ENCODE measurements around the gene ZNF532.

ZNF532 gene

GRCh38 chr18:58878640-58879039 lies 14.0 kb downstream of the ZNF532 start:
- no peak for DNase-seq (ENCODE audit: low read depth in 1 of 2, low spot score in 1 of 2)
- Histone ChIP-seq H3K27ac (replicated peaks) (no peak overlapping the region), H3K4me3 (replicated peaks; ENCODE audit: insufficient read depth, low read length) (no peak overlapping the region), H3K27me3 (ENCODE audit: insufficient read depth, poor library complexity, severe bottlenecking) (peaks cover 6% of the 10 kb centered on the region)
- TF ChIP-seq SPI1 (IDR thresholded peaks at IDR 0.05; ENCODE audit: borderline replicate concordance, low read depth) (no peak), POLR2AphosphoS5 (IDR thresholded peaks at IDR 0.05; ENCODE audit: low read depth) (no peak), CTCF (IDR thresholded peaks at IDR 0.05; ENCODE audit: insufficient read depth, low read length) (no peak), GABPA (IDR thresholded peaks at IDR 0.05; ENCODE audit: low read depth) (no peak)

GRCh38 chr18:58881477-58881876 lies 16.8 kb downstream of the ZNF532 start:
- H3K27ac ChIP-seq (replicated peaks) = no peak overlapping the region
- TF ChIP-seq CTCF (IDR thresholded peaks at IDR 0.05; ENCODE audit: insufficient read depth, low read length) (no peak), REST (IDR thresholded peaks at IDR 0.05; ENCODE audit: insufficient replicate concordance, low read depth) (no peak), SPI1 (IDR thresholded peaks at IDR 0.05; ENCODE audit: borderline replicate concordance, low read depth) (no peak), POLR2AphosphoS5 (IDR thresholded peaks at IDR 0.05; ENCODE audit: low read depth) (no peak), GABPA (IDR thresholded peaks at IDR 0.05; ENCODE audit: low read depth) (no peak)
- no peak overlapping the region for H3K4me3 ChIP-seq (replicated peaks; ENCODE audit: insufficient read depth, low read length)
- no peak for DNase-seq (ENCODE audit: low read depth in 1 of 2, low spot score in 1 of 2)
- H3K27me3 ChIP-seq (ENCODE audit: insufficient read depth, poor library complexity, severe bottlenecking) = peaks cover 10% of the 10 kb centered on the region

- H3K27ac ChIP-seq (replicated peaks) = no peak overlapping the region
- peaks cover 10% of the 10 kb centered on the region for H3K27me3 ChIP-seq (ENCODE audit: insufficient read depth, poor library complexity, severe bottlenecking)
- no peak for DNase-seq (ENCODE audit: low read depth in 1 of 2, low spot score in 1 of 2)
- H3K4me3 ChIP-seq (replicated peaks; ENCODE audit: insufficient read depth, low read length) = no peak overlapping the region
- no peak for TF ChIP-seq CTCF (IDR thresholded peaks at IDR 0.05; ENCODE audit: insufficient read depth, low read length)
Measured at GRCh38 chr18:58882044-58882443, 17.4 kb downstream of the ZNF532 start.

GRCh38 chr18:58882686-58883085 lies 18.0 kb downstream of the ZNF532 start:
- no peak overlapping the region for H3K27ac ChIP-seq (replicated peaks)
- no peak for DNase-seq (ENCODE audit: low read depth in 1 of 2, low spot score in 1 of 2)
- TF ChIP-seq SPI1 (IDR thresholded peaks at IDR 0.05; ENCODE audit: borderline replicate concordance, low read depth) (no peak), POLR2AphosphoS5 (IDR thresholded peaks at IDR 0.05; ENCODE audit: low read depth) (no peak), GABPA (IDR thresholded peaks at IDR 0.05; ENCODE audit: low read depth) (no peak), CTCF (IDR thresholded peaks at IDR 0.05; ENCODE audit: insufficient read depth, low read length) (no peak), REST (IDR thresholded peaks at IDR 0.05; ENCODE audit: insufficient replicate concordance, low read depth) (no peak)
- H3K4me3 ChIP-seq (replicated peaks; ENCODE audit: insufficient read depth, low read length) = no peak overlapping the region
- H3K27me3 ChIP-seq (ENCODE audit: insufficient read depth, poor library complexity, severe bottlenecking) = peaks cover 10% of the 10 kb centered on the region

All from HL-60 (cell line).